Mammary epithelial cell (primary cell): ENCODE results near the gene C1orf35.

Experiments
- EZH2 ChIP-seq: IDR thresholded peaks from 2 replicates; pipeline ENCODE4 v1.6.1; 2012; ENCODE audit warnings: low read length, inconsistent platforms, borderline replicate concordance
- TF ChIP-seq, protein P1 (sequence below), 2 donors: IDR thresholded peaks in 1 of 2; conservative IDR thresholded peaks in 1 of 2; 2 replicates each; pipeline ENCODE4 v1.5.1; 2011 to 2012; ENCODE audit warnings: inconsistent platforms in 2 of 2, low read length in 2 of 2, mild to moderate bottlenecking in 2 of 2, control low read depth in 1 of 2, low read depth in 1 of 2; ENCODE audit not compliant: insufficient read depth in 1 of 2; ENCODE audit errors: extremely low read depth in 1 of 2

DNA sequence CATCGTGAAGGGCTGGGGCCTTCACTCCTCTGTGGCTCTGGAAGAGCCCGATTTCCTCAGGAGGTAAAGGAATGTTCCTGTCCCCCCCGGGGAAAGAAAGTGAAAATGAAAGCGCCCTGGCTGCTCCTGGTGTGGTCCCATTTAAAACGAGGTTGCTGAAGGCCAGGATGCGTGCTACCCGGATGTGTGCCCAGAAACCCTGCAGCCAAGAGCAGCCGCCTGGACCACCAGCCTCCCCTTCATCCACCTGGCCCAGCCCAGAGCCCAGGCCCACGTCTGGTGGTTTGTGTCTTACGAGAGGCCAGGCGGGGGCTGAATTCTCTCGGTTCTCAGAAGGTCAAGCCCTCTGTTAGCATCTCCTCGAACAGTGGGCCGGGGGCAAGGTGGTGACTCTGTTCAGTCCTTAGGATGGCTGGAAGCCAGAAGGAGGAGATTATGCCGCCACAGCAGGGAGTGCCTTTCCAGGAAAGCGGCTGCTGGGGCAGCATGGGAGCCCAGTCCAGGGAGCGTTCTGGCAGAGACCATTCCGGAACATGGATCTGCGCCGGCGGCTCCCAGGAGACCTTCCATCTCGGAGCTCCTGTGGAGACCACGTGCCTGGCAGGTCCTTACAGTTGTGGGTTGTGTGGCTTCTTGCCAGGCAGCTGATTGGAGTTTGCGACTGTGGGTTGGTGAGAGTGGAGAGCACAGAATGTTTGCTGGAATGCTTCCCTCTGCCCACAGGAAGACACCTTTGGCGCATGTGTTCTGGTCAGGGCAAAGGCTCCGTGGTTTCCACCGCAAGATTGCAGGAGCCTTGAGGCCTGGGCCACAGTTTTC lies 38.3 kb upstream of the C1orf35 start:
- TF ChIP-seq, protein P1, sequence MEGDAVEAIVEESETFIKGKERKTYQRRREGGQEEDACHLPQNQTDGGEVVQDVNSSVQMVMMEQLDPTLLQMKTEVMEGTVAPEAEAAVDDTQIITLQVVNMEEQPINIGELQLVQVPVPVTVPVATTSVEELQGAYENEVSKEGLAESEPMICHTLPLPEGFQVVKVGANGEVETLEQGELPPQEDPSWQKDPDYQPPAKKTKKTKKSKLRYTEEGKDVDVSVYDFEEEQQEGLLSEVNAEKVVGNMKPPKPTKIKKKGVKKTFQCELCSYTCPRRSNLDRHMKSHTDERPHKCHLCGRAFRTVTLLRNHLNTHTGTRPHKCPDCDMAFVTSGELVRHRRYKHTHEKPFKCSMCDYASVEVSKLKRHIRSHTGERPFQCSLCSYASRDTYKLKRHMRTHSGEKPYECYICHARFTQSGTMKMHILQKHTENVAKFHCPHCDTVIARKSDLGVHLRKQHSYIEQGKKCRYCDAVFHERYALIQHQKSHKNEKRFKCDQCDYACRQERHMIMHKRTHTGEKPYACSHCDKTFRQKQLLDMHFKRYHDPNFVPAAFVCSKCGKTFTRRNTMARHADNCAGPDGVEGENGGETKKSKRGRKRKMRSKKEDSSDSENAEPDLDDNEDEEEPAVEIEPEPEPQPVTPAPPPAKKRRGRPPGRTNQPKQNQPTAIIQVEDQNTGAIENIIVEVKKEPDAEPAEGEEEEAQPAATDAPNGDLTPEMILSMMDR (conservative IDR thresholded peaks at IDR 0.05 in 1 of 2, IDR thresholded peaks at IDR 0.05 in 1 of 2; ENCODE audit: extremely low read depth in 1 of 2, insufficient read depth in 1 of 2, low read depth in 1 of 2, low read length in 2 of 2): no peak
- no peak for TF ChIP-seq EZH2
